H7 (cell line): ENCODE data around the gene EFCAB3. TPM values are rescaled to one million over a fixed set of nuclear protein-coding genes. Genes with fewer than 3 reads are reported as not detected.
"Not testable (repeated sequence)": the region's sequence is repeated elsewhere in the genome, so short reads cannot be mapped to it uniquely, and the experiment has no call there.

Experiments used
- DNase-seq: peaks from one replicate; pipeline ENCODE4 v3.0.0; 2012
- H3K27me3 ChIP-seq: 2 replicates; pipeline ENCODE4 v1.6.0; 2011; ENCODE audit warnings: mild to moderate bottlenecking, low read length; ENCODE audit not compliant: control insufficient read depth, insufficient read depth
- H3K36me3 ChIP-seq: replicated peaks from 2 replicates; pipeline ENCODE4 v1.5.1; 2011; ENCODE audit warnings: low read length; ENCODE audit not compliant: control insufficient read depth, insufficient read depth
- H3K4me3 ChIP-seq: 2 replicates; pipeline ENCODE4 v1.5.1; 2011; ENCODE audit warnings: low read depth, mild to moderate bottlenecking, control low read depth, low read length, moderate library complexity; ENCODE audit not compliant: insufficient read depth
- total RNA-seq: library from RNA; depleted of rRNA; stranded (reverse); fragments of >200 nt; shearing (Covaris generic); gene quantifications from 2 replicates; pipeline ENCODE4 v1.2.3, GENCODE V29; 2014; rRNA removed

EFCAB3 gene
- not detected in 2 replicates for total RNA-seq

GRCh38 chr17:62380253-62380652 lies at the start of gene EFCAB3:
Gene EFCAB3 (plus strand): TSS chr17:62380553. CDS start chr17:62382980, 2,427 bp downstream.
- H3K27me3 ChIP-seq, result no peaks in the 10 kb centered on the region
- no peak for DNase-seq
- H3K4me3 ChIP-seq, result no peak within 1 kb of the TSS
- no peaks in the 10 kb centered on the region for H3K36me3 ChIP-seq

- H3K27me3 ChIP-seq, result no peaks in the 10 kb centered on the region
- no peaks in the 10 kb centered on the region for H3K36me3 ChIP-seq
- H3K4me3 ChIP-seq, result no peak overlapping the region
- DNase-seq, result no peak
These were observed 43.8 kb upstream of the EFCAB3 start for GRCh38 chr17:62336527-62336926.

GRCh38 chr17:62343764-62344270 lies 36.5 kb upstream of the EFCAB3 start:
- no peaks in the 10 kb centered on the region for H3K27me3 ChIP-seq
- DNase-seq, result no peak
- H3K36me3 ChIP-seq, result no peaks in the 10 kb centered on the region

GRCh38 chr17:62351176-62351575 lies 29.2 kb upstream of the EFCAB3 start:
- no peak for DNase-seq
- no peaks in the 10 kb centered on the region for H3K36me3 ChIP-seq
- H3K27me3 ChIP-seq, result no peaks in the 10 kb centered on the region
- H3K4me3 ChIP-seq, result no peak overlapping the region

More at GRCh38 chr17:62343764-62344270, 36.5 kb upstream of the EFCAB3 start:
- no peak overlapping the region for H3K4me3 ChIP-seq

- H3K4me3 ChIP-seq, result no peak overlapping the region
- no peaks in the 10 kb centered on the region for H3K36me3 ChIP-seq
- H3K27me3 ChIP-seq, result no peaks in the 10 kb centered on the region
- DNase-seq, result no peak
These were observed 14.2 kb upstream of the EFCAB3 start for GRCh38 chr17:62366191-62366590.

GRCh38 chr17:62381561-62381960 lies 1.2 kb downstream of the EFCAB3 start:
- no peaks in the 10 kb centered on the region for H3K36me3 ChIP-seq
- H3K27me3 ChIP-seq, result no peaks in the 10 kb centered on the region
- peak; percentile 17 for DNase-seq
- no peak overlapping the region for H3K4me3 ChIP-seq

GRCh38 chr17:62388856-62389255 lies 8.5 kb downstream of the EFCAB3 start:
- H3K36me3 ChIP-seq, result no peaks in the 10 kb centered on the region
- no peak for DNase-seq
- H3K4me3 ChIP-seq, result no peak overlapping the region
- H3K27me3 ChIP-seq, result no peaks in the 10 kb centered on the region

GRCh38 chr17:62392908-62393307 lies 12.6 kb downstream of the EFCAB3 start:
- Histone ChIP-seq H3K27me3 (no peaks in the 10 kb centered on the region), H3K36me3 (no peaks in the 10 kb centered on the region), H3K4me3 (no peak overlapping the region)
- DNase-seq, result no peak

GRCh38 chr17:62398891-62399290 lies 18.5 kb downstream of the EFCAB3 start:
- no peak for DNase-seq
- no peak overlapping the region for H3K4me3 ChIP-seq

GRCh38 chr17:62405451-62405850 lies 25.1 kb downstream of the EFCAB3 start:
- DNase-seq, result no peak
- H3K36me3 ChIP-seq, result no peaks in the 10 kb centered on the region
- H3K27me3 ChIP-seq, result no peaks in the 10 kb centered on the region; the same call in 1 of the 2 replicates
- H3K4me3 ChIP-seq, result no peak overlapping the region

More at GRCh38 chr17:62398891-62399290, 18.5 kb downstream of the EFCAB3 start:
- no peaks in the 10 kb centered on the region for H3K27me3 ChIP-seq
- no peaks in the 10 kb centered on the region for H3K36me3 ChIP-seq

- H3K36me3 ChIP-seq, DNase-seq, H3K4me3 ChIP-seq, H3K27me3 ChIP-seq: not testable (repeated sequence)
These were observed 32.7 kb downstream of the EFCAB3 start for GRCh38 chr17:62413090-62413489.

GRCh38 chr17:62423647-62424461 lies 43.5 kb downstream of the EFCAB3 start, which contains the start of gene METTL2A:
Gene METTL2A (plus strand): TSS chr17:62423897. CDS start chr17:62423903, 6 bp downstream.
- H3K4me3 ChIP-seq, result peak within 1 kb of the TSS; percentile 78
- H3K36me3 ChIP-seq, H3K27me3 ChIP-seq: not testable (repeated sequence)
- peak; percentile 82 for DNase-seq

- H3K27me3 ChIP-seq, DNase-seq, H3K4me3 ChIP-seq, H3K36me3 ChIP-seq: not testable (repeated sequence)
These were observed 45.9 kb downstream of the EFCAB3 start for GRCh38 chr17:62426214-62426613.

GRCh38 chr17:62435251-62435650 lies 54.9 kb downstream of the EFCAB3 start:
- not testable (repeated sequence) for DNase-seq, H3K36me3 ChIP-seq, H3K4me3 ChIP-seq, H3K27me3 ChIP-seq

GRCh38 chr17:62441181-62441580 lies 60.8 kb downstream of the EFCAB3 start:
- not testable (repeated sequence) for DNase-seq, H3K27me3 ChIP-seq, H3K4me3 ChIP-seq, H3K36me3 ChIP-seq
